HG02970 (cell line): Measurements from ENCODE around the gene VRK3.
"Not testable (repeated sequence)": the region's sequence is repeated elsewhere in the genome, so short reads cannot be mapped to it uniquely, and the experiment has no call there.

Source experiments
- ATAC-seq: cut with Tn5 transposase; IDR thresholded peaks from one replicate; pipeline ENCODE4 v1.9.1; 2021; ENCODE audit warnings: mild to moderate bottlenecking, moderate library complexity, moderate number of reproducible peaks; ENCODE audit not compliant: unreplicated experiment, low FRiP score

The VRK3 gene

DNA sequence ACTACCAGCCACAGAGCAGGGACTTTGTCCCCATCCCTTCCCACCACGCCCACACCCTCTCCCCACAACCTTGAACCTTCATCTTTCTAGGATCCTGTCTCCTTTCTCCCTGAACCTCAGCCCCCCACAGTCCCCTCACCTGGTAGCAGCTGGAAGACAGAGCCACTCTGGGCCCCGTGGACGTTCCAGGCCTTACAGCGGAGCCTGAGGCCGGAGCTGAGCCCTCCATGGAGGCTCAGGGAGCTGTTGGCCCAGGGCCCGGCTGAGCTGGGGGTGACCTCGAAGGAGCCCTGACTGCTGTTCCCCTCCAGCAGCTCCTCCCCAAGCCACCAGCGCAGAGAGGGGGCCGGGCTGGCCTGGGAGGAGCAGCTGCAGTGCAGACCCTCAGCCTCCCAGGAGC is 67.0 kb downstream of the VRK3 start:
- not testable (repeated sequence) for ATAC-seq

DNA sequence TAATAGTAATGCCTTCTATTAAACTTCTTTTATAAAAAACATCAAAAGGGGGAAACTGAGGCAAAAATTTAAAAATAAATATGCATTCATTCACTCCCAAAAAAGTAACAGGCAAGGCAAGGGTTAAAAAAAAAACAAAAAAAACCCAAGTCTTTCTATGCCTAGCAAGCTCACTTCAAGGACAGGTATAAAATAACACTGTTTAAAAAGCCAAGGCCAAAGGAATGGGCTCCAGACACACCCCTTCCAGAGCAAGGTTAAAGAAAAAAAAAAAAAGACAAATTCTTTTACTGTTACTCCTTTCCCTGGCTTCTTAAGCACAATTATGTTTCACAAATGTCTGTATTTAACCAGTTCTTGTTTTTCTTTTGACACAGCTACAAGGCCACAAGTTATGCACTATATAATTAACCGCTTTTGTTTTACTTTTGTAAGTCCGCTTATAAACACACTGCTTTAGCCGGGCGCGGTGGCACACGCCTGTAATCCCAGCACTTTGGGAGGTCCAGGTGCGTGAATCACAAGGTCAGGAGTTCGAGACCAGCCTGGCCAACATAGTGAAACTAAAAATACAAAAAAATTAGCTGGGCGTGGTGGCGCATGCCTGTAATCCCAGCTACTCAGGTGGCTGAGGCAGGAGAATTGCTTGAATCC is 67.8 kb downstream of the VRK3 start:
- no peak for ATAC-seq

DNA sequence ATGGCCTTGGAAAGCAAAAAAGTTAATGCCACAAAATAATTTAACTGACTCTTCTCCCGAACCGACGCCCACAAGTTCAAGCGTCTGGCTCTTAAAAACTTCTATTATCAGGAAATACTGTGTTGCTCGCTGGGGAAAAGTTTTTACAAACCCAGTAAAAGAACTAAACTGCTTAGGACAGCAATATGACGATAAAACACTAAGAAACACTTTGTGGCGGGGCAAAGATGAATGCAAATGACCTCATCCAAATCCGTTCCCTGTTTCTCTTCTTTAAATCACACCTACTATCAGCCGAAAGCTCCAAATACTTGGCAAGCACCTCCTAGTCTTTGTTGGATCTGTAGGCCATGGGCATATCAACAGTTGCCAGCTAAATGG is 69.1 kb downstream of the VRK3 start:
- no peak for ATAC-seq

DNA sequence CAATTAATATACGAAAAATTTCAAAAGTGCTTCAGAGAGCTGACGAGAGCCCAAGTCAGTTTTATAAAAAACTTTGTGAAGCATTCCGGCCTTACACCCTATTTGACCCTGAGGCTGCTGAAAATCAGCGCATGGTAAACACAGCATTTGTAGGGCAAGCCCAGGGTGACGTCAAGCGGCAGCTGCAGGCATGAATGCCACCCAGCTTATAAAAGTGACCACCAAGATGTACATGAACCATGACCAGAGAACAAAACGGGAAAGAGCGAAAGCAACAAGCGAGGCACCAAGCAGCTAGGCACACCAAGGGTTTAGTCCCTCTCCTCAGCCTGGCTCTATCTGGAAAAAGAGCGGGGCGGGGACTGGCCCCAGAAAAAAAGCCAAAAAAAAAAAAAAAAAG is 70.2 kb downstream of the VRK3 start:
- no peak for ATAC-seq

DNA sequence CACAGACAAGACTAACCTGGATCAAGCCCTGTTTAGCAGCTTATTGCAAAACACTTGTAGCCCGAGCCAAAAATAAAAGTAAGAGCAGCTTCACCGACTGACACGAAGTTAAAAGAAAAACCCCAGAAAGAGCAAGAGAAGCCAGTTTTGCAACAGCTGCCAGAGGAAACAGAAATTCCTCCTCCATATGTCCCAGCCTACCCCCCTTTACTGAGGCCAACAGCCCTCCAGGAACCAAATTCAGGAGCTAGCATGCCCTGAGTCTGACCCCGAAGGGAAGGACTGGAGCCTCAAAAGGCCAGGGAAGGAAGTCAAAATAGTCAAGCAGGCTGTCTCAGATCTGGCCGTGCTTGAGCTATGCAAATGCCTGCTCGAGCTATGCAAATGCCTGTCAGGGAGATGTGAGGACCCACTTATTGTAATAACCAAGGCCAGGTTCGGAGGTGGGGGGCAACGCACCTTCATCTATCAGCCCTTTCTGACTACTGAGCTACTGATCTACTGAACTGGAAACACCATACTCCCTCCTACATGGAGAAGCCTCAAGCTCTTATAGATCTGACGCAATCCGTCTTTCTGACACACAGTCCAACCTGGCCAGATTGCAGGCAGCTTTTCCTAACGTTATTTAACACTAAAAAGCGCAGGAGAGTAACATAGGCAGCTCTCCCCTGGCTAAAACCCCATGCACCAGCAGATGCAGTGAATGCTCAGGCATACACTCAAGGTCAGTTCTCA is 70.9 kb downstream of the VRK3 start:
- ATAC-seq, result no peak

DNA sequence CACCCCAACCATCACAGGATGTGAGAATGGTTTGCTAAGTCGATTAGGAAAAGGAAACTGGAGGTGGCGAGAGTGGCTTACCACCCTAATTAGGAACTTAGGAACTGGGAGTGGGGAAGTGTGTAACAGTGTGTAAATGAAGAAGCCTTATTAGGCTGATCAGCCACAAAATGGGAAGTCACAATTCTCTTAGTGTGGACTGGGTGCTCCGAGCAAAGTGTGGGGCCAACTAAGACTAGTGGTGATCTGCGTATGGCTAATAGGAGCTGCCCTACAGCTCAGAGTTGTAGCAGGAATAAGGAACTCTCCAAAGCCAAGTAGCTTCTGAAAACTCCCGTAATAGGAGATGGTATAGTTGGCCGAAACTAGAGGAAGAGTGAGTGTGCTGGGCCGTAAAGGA is 71.8 kb downstream of the VRK3 start:
- no peak for ATAC-seq

DNA sequence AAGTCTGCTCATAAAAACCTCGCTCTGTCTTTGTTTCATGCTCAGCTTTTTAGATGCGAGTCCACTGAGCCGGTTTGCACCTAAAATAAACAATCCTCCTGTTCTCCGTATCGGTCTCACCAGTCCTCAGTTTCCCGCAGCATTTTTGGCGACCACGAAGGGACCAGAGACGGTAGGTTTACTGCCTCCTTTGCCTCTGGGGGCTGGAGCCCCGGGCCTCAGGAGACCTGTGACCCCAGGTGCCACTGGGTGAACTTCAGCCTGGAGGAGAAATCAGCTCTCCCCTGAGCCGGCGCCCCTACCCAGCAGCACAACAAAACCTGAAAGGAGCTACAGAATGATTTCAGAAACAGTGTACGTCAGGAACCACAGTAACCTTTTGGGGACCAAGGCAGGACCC is 72.3 kb downstream of the VRK3 start:
- no peak for ATAC-seq

DNA sequence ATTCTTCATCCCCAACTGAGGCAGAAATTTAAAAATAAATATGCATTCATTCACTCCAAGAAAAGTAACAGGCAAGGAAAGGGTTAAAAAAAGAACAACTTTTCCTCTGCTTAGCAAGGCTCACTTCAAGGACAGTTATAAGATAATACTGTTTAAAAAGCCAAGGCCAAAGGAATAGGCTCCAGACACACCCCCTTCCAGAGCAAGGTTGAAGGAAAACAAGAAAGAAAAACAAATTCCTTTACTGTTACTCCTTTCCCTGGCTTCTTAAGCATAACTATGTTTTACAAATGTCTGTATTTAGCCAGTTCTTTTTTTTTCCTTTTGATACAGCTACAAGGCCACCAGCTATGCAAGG is 72.7 kb downstream of the VRK3 start:
- no peak for ATAC-seq

DNA sequence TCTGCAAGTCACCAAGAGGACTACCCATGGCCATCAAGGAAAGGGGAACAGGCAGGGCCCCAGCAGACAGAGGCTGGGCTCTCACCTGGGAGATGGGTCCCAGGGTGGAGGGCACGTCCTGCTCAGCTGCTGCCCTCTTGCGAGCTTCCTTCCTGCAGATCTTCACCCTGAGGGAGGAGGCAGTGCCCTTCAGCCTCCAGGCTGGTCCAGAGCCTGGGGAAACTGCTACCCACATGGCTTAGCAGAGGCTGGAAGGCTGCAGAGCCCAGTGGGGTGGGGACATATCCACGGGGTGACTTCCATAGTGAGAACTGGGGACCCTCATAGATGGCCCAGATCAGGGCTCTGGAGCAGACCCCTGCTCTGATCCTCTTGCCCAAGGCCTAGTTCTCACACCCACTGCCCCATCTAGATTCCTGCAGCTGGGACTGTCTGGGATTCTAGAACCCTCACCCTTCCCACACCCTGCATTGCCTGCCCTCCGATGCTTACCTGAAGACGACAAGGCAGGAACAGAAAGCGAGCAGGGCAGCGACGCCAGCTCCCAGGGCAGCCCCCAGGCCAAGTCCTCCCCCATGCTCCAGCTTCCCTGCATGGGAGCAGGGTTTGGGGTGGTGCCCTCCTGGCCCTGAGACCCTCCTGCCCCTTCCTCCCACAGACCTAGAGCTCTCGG is 73.2 kb downstream of the VRK3 start:
- ATAC-seq, result no peak

DNA sequence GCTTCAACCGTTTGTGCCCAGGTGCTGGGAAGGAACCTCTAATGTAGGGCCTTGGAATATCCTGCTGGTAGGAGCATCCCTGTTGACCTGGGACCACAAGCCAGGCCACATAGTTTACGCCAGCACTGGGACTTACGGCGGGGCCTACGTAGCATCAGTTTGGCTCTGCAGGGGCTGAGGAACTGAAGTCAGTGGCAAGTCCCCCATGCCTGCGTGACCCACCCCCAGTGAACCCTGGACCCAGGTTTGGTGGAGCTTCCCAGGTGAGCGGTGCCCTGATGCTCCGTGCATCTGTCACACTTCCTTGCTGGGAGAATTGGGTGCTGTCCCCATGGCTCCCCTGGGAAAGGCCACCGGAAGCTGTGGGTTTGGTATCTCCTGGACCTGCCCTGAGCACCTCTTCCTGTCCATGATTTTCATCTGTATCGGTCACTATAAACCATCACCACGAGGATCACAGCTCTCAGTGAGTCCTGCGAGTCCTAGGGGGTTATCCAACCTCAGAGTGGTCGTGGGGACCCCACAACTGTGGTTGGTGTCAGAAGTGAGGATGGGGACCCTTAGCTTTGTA is 74.1 kb downstream of the VRK3 start:
- no peak for ATAC-seq

DNA sequence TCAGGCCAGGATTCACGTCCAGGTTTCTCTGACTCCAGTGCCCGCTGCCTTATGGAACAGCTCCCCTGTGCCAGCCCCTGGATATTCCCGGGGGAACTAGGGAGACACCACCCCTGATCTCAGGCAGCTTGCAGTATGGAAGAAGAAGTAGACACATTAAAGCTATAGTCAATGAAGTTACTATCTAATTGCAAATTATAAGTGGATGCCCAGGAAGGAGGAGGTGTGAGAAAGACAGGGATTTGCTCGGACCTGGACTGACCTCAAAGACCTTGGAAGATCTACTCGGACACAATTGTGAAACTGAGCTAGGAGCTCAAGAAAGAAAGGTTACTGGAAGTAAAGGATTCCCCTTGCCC is 74.6 kb downstream of the VRK3 start:
- ATAC-seq, result no peak

DNA sequence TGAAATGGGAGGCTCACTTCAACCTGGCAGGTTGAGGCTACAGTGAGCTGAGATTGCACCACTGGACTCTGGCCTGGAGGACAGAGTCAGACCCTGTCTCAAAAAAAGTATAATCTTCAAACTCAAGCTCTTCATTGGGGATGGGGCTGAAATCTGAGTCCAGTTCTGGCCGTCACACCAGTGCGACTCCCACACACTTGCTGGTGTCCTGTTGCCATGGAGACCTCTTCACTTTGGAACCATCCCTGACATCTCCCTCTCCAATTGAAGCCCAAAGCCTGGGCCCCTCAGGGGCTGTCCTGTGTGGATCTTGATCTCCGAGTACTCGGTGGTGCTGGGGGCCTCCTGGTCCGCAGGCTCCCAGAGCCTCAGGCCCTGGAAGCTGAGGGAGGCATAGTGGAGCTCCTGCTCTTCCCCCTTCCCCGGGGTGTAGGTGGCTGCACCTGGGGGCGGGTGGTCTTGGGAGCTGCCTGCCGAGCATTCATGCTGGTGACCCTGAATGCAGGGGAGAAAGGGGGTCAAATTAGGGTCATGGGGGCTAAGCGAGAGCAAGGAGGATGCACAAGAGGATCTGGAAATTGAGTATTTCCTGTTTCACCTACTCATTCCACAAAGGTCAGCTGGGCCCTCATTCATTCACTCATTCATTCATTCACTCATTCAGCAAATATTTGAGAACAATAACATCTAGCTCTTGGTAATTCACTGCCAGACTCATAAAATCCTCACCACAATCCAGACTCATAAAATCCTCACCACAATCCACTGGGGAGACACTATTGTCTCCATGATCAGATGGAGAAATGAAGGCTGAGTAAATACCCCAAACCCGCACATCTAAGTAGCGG is 75.2 kb downstream of the VRK3 start:
- no peak for ATAC-seq

DNA sequence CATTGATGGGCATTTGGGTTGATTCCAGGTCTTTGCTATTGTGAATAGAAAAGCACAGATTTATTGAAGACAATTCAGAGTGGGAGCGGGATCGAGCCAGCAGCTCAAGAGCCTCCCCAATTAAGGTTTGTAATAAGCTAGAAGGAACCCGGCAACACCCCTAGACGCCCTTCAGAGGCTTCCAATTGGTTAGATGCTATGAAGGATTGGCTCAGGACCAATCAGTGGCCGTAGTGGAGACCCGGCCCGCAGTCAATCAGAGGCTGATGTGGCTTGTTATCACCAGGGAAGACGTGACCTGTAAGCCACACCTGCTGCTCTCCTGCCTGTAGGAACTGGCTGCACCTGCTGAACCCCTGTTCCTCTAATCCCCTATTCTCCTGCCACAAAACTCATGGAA is 78.8 kb downstream of the VRK3 start:
- no peak for ATAC-seq

DNA sequence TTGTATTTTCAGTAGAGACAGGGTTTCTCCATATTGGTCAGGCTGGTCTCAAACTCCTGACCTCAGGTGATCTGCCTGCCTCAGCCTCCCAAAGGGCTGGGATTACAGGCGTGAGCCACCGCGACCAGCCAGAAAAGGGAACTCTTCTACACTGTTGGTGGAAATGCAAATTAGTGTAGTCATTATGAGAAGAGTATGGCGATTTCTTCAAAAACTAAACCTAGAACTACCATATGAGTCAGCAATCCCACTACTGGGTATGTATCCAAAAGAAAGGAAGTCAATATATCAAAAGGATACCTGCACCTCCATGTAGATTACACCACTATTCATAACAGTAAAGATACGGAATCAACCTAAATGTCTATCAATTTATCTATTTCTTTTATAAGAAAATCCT is 80.6 kb downstream of the VRK3 start:
- ATAC-seq, result not testable (repeated sequence)

DNA sequence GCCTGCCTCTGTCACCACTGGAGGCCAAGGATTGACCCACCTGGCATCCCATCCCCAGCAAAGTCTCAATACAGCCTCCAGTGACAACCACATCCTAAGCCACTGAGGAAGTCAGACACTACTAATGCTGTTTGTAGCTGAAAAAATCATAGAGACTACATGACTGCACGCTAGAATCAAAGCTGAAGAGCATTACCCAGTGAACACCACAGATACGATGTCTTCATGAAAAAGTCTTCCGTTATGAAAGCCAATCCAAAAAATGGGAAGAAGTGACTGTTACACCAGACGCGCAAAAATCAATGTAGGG is 84.7 kb downstream of the VRK3 start:
- ATAC-seq, result no peak

DNA sequence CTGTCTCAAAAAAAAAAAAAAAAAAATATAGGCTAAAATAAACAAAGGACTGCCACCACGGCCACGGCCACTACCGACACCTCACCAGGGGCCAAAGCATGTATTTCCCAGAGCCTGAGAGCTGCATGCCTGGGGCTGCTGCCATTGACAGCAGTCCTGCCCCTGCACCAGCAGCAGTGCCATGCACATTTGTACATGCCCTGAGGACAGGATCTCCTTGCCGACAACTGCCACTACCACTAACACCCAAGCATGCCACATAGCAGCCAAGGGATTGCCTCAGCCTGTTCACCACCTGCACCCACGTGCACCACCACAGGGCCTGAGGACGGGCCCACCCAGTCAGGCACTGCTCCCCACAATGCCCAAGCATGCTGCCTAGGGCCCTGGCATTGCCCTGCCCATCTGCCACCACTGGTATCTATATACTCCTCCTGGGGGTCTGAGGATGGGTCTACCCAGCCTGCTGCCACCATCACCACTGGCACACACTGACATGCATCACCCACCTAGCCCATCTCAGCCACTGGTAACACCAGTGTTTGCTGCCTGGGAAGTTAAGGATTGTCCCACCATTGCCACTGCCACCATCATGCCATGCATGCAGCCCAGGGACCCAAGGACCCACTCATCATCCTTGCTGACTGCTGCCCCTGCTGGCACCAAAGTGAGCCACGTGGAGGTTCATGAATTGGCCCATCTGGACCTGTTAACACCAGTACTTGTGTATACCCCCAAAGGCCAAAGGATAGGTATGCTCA is 85.3 kb downstream of the VRK3 start:
- ATAC-seq, result no peak

DNA sequence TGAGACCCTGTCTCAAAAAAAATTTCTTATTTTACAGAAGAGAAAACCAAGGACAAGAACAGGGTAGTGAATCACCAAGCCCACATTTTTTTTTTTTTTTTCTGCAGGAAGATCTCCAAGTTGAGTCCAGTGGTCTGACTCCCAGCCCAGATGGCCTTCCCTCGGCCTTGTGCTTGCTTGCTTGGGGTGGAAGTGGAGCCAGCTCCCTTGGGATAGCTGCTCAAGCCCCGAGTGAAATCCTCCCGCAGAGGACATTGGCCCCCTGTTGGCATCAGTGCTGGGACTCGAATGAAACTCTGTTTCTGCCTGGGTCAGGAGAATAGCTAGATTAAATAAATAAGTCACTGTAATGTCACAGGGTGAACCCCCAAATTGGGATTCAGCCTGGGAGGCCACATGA is 86.5 kb downstream of the VRK3 start:
- ATAC-seq, result no peak

DNA sequence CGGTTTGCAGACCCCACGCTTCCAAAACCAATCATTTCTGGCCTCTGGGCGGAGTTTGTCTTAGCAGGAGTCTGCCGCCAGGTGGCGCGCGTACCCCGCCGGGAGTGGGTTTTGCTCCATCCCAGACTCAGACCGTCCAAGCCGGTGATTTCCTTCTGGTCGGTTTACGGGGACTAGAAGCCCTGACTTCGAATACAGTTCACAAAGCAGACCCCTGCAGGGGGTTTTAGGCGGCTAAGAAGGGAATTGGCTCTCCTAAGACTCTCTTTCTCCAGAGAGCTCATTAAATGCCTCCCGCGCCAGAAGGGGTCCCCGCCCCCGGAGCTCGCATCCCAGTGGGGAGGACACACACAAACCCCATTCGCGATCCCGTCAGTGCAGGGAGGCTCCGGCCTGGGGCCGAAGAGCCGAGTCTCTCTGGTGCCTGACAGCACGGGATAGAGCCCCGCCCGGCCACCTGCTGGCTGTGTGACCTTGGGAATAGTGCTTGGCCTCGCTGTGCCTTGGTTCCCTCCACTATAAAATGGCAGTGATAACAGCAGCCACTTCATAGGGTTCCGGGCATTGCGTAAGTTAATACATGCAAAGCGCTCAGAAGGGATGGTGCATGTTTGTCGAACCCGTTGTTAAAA is 87.3 kb downstream of the VRK3 start:
- ATAC-seq, result no peak

DNA sequence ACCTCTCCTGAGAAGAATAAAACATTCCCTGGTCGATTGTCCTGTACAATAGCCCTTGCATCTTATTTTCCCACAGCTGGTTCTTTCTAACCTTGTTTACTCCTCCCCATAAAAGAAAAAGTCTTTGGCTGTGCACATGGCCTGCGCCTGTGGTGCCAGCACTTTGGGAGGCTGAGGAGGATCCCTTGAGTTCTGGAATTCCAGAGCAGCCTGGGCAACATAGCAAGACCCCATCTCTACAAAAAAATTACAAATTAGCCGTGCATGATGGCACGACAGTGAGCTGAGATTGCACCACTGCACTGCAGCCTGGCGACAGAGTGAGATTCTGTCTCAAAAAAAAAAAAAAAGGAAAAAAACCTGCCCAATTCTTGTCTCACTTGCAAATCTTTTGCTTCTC is 88.6 kb downstream of the VRK3 start:
- ATAC-seq, result no peak

DNA sequence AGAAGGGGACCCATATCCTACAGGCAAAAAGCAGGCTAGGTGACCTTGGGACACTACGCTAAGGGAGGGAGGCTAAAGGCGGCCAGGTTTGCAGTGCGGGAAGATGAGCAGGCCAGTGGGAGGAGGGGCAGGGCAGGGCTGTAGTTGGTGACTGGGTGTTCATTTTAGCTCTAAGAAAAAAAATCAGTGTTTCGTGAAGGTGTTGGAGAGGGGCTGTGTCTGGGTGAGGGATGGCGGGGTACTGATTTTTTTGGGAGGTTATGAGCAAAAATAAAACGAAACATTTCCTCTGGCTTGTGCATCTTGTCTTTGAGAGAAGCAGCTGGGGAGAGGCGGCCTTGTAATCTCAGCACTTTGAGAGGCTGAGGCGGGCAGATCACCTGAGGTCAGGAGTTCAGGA is 91.5 kb downstream of the VRK3 start:
- no peak for ATAC-seq
